Keratinocyte (primary cell): ENCODE data around the gene PRDX1.

Experiments
- EZH2 ChIP-seq: IDR thresholded peaks from one replicate; pipeline ENCODE4 v1.6.1; 2012; ENCODE audit warnings: inconsistent platforms, mild to moderate bottlenecking, low read length, moderate library complexity
- TF ChIP-seq, protein P1 (sequence below), 3 experiments: IDR thresholded peaks in 1 of 3; conservative IDR thresholded peaks in 1 of 3; optimal IDR thresholded peaks in 1 of 3; 2 replicates in 2 of 3; 3 replicates in 1 of 3; pipeline versions ENCODE3 to v1.5.1; 2011; ENCODE audit warnings: low read length in 3 of 3, mild to moderate bottlenecking in 3 of 3, moderate library complexity in 2 of 3, control low read depth in 1 of 3, inconsistent platforms in 1 of 3; ENCODE audit not compliant: insufficient read depth in 2 of 3; ENCODE audit errors: extremely low read depth in 1 of 3

DNA sequence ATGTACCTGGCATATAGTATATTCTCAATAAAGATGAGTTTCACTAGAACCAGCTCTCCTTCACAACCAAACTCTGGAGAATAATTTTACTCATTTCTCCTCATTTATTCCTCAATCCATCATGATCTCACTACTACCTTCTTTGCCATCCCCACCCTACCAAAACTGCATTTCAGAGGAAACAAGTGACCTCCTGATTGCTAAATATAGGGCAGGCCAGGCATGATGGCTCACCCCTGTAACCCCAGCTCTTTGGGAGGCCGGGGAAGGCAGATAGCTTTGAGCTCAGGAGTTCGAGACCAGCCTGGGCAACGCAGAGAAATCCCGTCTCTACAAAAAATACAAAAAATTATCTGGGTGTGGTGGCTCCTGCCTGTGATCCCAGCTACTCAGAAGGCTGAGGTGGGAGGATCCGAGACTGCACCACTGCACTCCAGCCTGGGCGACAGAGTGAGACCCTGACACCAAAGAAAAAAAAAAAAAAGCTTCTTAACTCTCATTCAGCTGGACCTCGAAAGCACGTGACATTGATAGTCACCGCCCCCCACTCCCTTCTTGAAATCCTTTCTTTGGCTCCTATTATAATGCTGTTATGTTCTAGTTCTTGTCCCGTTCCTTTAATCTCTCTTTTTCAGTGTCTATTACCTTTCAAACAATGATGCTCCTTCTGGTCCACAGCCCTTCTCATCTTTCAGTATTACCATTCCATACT lies 32.9 kb downstream of the PRDX1 start:
- TF ChIP-seq, protein P1, sequence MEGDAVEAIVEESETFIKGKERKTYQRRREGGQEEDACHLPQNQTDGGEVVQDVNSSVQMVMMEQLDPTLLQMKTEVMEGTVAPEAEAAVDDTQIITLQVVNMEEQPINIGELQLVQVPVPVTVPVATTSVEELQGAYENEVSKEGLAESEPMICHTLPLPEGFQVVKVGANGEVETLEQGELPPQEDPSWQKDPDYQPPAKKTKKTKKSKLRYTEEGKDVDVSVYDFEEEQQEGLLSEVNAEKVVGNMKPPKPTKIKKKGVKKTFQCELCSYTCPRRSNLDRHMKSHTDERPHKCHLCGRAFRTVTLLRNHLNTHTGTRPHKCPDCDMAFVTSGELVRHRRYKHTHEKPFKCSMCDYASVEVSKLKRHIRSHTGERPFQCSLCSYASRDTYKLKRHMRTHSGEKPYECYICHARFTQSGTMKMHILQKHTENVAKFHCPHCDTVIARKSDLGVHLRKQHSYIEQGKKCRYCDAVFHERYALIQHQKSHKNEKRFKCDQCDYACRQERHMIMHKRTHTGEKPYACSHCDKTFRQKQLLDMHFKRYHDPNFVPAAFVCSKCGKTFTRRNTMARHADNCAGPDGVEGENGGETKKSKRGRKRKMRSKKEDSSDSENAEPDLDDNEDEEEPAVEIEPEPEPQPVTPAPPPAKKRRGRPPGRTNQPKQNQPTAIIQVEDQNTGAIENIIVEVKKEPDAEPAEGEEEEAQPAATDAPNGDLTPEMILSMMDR (optimal IDR thresholded peaks at IDR 0.05 in 1 of 3, IDR thresholded peaks at IDR 0.05 in 1 of 3, conservative IDR thresholded peaks at IDR 0.05 in 1 of 3; ENCODE audit: extremely low read depth in 1 of 3, insufficient read depth in 2 of 3, low read length in 3 of 3), result no peak
- no peak for TF ChIP-seq EZH2
